PC-3 (cell line): Measurements from ENCODE around the gene LOXHD1.

Experiments
- CTCF ChIP-seq: fragments of 300-600 bp; sonication (generic); conservative IDR thresholded peaks from 2 replicates; pipeline ENCODE4 v1.5.1; 2017; ENCODE audit warnings: antibody characterized with exemption, low read depth, mild to moderate bottlenecking, low read length
- EZH2 ChIP-seq: fragments of 300-600 bp; sonication (generic); IDR thresholded peaks from one replicate; pipeline ENCODE4 v1.6.1; 2017; ENCODE audit warnings: antibody characterized with exemption, mild to moderate bottlenecking, low read length; ENCODE audit not compliant: unreplicated experiment

GRCh38 chr18:46700066-46700824, 43.2 kb upstream of the LOXHD1 start:
- TF ChIP-seq CTCF (no peak), EZH2 (no peak)
